Nephron (organoid): Measurements from ENCODE around the gene DCAF12.
A peak's percentile ranks its signal among the peaks of the same experiment; 100 is the strongest.

Source experiments
- H3K27ac Mint-ChIP-seq, 3 experiments: 2 replicates each; pipeline ENCODE4 v1.8.0; 2020; ENCODE audit warnings: mixed read lengths in 3 of 3, mild to moderate bottlenecking in 2 of 3, moderate library complexity in 1 of 3
- H3K27me3 Mint-ChIP-seq: 2 replicates; pipeline ENCODE4 v1.8.0; 2021; ENCODE audit warnings: low read depth, mild to moderate bottlenecking, moderate library complexity, mixed read lengths
- H3K36me3 Mint-ChIP-seq: 2 replicates; pipeline ENCODE4 v1.8.0; 2020; ENCODE audit warnings: low read depth, mixed read lengths
- H3K4me1 Mint-ChIP-seq: 2 replicates; pipeline ENCODE4 v1.8.0; 2020; ENCODE audit warnings: mixed read lengths
- H3K4me3 Mint-ChIP-seq, 3 experiments: 2 replicates each; pipeline ENCODE4 v1.8.0; 2020; ENCODE audit warnings: mild to moderate bottlenecking in 3 of 3, mixed read lengths in 3 of 3, moderate library complexity in 2 of 3
- H3K9me3 Mint-ChIP-seq: 2 replicates; pipeline ENCODE4 v1.8.0; 2020; ENCODE audit warnings: mixed read lengths
- CTCF ChIP-seq, 3 experiments: fragments of 200-600 bp; sonication (generic); IDR thresholded peaks; one replicate each; pipeline ENCODE4 v1.5.0; 2021; ENCODE audit warnings: antibody characterized with exemption in 3 of 3; ENCODE audit not compliant: unreplicated experiment in 3 of 3

DCAF12 gene

GRCh38 chr9:34093578-34093977 lies 32.9 kb downstream of the DCAF12 start:
- Mint-ChIP-seq H3K4me3 (no peak overlapping the region), H3K27me3 (no peaks in the 10 kb centered on the region), H3K9me3 (no peaks in the 10 kb centered on the region), H3K36me3 (peaks cover 55% of the 10 kb centered on the region), H3K27ac (no peak overlapping the region), H3K4me1 (no peaks in the 10 kb centered on the region)
- TF ChIP-seq CTCF (IDR thresholded peaks at IDR 0.05; ENCODE audit: unreplicated experiment in 3 of 3): no peak

- H3K36me3 Mint-ChIP-seq: peaks cover 51% of the 10 kb centered on the region
- peaks cover 31% of the 10 kb centered on the region for H3K4me1 Mint-ChIP-seq
- peak overlapping the region in 1 of 3 experiments; percentile 65 for H3K27ac Mint-ChIP-seq
- no peak for TF ChIP-seq CTCF (IDR thresholded peaks at IDR 0.05; ENCODE audit: unreplicated experiment in 3 of 3)
- no peaks in the 10 kb centered on the region for H3K27me3 Mint-ChIP-seq
- no peak overlapping the region for H3K4me3 Mint-ChIP-seq
- H3K9me3 Mint-ChIP-seq: no peaks in the 10 kb centered on the region
Observed at GRCh38 chr9:34089311-34089710, 37.2 kb downstream of the DCAF12 start.

- Mint-ChIP-seq H3K27me3 (no peaks in the 10 kb centered on the region), H3K4me3 (no peak overlapping the region), H3K27ac (peak overlapping the region in 1 of 3 experiments; percentile 35), H3K36me3 (peaks cover 44% of the 10 kb centered on the region), H3K4me1 (peaks cover 35% of the 10 kb centered on the region), H3K9me3 (no peaks in the 10 kb centered on the region)
- TF ChIP-seq CTCF (IDR thresholded peaks at IDR 0.05; ENCODE audit: unreplicated experiment in 3 of 3): no peak
Observed at GRCh38 chr9:34087370-34087769, 39.1 kb downstream of the DCAF12 start.

- Mint-ChIP-seq H3K9me3 (no peaks in the 10 kb centered on the region), H3K4me1 (peaks cover 35% of the 10 kb centered on the region), H3K4me3 (no peak overlapping the region), H3K27ac (peak overlapping the region in 1 of 3 experiments; percentile 35), H3K27me3 (no peaks in the 10 kb centered on the region), H3K36me3 (peaks cover 40% of the 10 kb centered on the region)
- TF ChIP-seq CTCF (IDR thresholded peaks at IDR 0.05; ENCODE audit: unreplicated experiment in 3 of 3): no peak
Observed at GRCh38 chr9:34086864-34087263, 39.6 kb downstream of the DCAF12 start.

GRCh38 chr9:34085581-34086500 lies 40.7 kb downstream of the DCAF12 start:
- Mint-ChIP-seq H3K27me3 (no peaks in the 10 kb centered on the region), H3K4me1 (peaks cover 35% of the 10 kb centered on the region), H3K36me3 (peaks cover 36% of the 10 kb centered on the region), H3K4me3 (no peak overlapping the region), H3K27ac (peak overlapping the region in 2 of 3 experiments; percentile 34 to 59), H3K9me3 (no peaks in the 10 kb centered on the region)
- no peak for TF ChIP-seq CTCF (IDR thresholded peaks at IDR 0.05; ENCODE audit: unreplicated experiment in 3 of 3)

- Mint-ChIP-seq H3K4me1 (peaks cover 35% of the 10 kb centered on the region), H3K27me3 (no peaks in the 10 kb centered on the region), H3K9me3 (no peaks in the 10 kb centered on the region), H3K36me3 (peaks cover 32% of the 10 kb centered on the region), H3K27ac (peak overlapping the region in 2 of 3 experiments; percentile 5 to 61), H3K4me3 (no peak overlapping the region)
- TF ChIP-seq CTCF (IDR thresholded peaks at IDR 0.05; ENCODE audit: unreplicated experiment in 3 of 3): no peak
Observed at GRCh38 chr9:34084562-34084961, 41.9 kb downstream of the DCAF12 start.
